Activated CD4-positive, alpha-beta T cell treated with anti-CD3 and anti-CD28 coated beads, Interleukin-2, amount 50 U/mL, for 24 hours (primary cell): ENCODE measurements around the gene TMEM132D.

Experiments
- DNase-seq, 2 donors: peaks; one replicate each; pipeline ENCODE4 v3.0.0-alpha.2; 2020; ENCODE audit warnings: low read depth in 1 of 2, low spot score in 1 of 2

TMEM132D gene

GRCh38 chr12:129269756-129270495 lies 633.9 kb downstream of the TMEM132D start:
- DNase-seq, result no peak

DNA sequence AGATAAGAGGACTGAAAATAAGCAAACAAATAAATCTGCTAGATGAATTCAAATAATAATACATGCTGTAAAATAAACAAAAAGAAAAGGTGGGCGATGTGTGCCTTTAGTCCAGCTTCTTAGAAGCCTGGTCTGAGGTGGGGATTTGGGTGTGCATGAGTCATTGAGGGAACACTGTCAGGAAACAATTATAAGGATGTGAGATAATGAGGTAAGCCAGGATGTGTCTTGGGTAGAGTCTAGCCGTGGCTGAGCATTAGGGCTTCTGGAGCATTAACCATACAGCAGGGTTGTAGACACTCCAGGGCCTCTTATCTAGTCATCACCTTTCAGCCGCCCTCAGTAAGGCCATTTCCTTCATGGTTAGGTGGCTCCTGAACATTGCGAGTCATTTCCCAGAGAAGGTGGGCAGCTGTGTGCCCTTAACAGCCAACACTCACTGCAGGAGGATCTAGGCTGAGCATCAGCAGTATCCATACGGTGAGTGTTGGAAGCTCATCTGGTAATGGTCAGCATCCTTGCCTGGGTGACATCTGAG lies 645.0 kb downstream of the TMEM132D start:
- DNase-seq, result no peak

DNA sequence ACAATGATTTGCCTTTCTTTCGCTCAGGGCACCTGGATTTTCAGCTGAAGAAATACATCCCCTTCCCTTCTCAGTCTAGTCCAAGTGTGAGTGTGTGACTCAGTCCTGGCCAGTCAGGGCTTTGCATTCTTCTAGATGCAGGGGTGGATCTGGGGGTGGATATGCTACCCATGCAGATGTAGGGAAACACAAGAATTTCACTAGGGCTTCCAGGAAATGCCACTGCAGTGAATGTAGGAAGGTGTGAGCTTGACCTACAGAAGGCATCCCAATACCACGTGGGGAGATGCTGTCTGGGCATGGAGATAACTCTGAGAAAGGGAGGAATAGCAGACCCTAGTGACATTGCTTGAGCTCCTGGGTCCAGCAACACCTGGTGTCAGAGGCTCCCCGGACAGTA lies 646.3 kb downstream of the TMEM132D start:
- no peak for DNase-seq

DNA sequence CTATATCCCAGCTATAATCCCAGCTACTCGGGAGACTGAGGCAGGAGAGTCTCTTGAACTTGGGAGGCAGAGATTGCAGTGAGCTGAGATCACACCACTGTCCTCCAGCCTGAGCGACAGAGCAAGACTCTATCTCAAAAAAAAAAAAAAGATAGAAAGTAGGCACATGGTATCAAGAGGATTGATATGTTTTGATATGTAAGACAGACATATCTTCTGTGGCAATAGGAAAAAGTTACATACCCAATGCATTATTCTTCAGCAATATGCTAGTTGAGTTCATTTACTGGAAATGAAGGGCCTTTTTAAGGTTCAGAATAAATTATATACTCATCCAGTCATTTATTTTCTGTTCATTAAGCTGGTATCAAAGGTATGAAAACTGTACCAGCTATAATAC lies 657.2 kb downstream of the TMEM132D start:
- DNase-seq, result no peak

DNA sequence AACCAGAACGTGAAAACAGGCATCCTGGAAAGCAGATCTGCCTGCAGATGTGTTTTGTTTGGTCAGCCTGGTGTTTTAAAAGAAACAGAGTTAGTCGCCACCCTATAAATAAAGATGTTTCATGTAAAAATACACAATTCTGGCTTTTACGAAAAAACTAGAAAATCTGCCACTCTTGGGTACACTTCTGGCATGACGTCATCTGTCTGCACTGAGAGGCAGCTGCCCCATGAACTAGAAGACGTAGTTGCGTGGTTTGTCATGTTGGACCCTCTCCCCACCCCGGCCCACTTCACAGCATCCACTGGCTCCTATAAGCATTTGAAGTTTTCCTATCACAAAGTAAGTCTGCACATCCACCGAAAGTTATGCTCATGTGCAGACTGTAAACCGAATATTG lies 658.1 kb downstream of the TMEM132D start:
- no peak for DNase-seq

GRCh38 chr12:129241852-129242251 lies 662.0 kb downstream of the TMEM132D start:
- no peak for DNase-seq

GRCh38 chr12:129237881-129238280 lies 665.9 kb downstream of the TMEM132D start:
- no peak for DNase-seq

- DNase-seq, result no peak
Observed at GRCh38 chr12:129234209-129234608, 669.6 kb downstream of the TMEM132D start.

DNA sequence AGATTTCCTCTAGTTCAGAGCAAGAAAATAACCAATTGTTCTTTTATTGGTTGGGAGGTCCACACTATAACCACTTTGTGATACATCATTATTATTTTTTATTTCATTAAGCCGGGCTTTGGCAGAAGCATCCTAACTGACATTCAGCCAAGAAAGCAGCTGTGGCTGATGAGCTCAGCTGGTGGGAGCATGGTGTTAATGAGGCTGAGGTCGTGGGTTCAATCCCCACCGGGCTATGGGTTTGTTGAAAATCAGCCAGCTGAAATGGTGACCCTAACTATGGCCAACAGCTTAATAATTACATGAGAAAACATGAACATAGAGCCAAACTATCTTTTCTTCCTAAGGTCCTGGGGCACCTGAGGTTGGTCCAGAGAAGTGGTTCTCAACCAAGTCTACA lies 672.3 kb downstream of the TMEM132D start:
- no peak for DNase-seq

DNA sequence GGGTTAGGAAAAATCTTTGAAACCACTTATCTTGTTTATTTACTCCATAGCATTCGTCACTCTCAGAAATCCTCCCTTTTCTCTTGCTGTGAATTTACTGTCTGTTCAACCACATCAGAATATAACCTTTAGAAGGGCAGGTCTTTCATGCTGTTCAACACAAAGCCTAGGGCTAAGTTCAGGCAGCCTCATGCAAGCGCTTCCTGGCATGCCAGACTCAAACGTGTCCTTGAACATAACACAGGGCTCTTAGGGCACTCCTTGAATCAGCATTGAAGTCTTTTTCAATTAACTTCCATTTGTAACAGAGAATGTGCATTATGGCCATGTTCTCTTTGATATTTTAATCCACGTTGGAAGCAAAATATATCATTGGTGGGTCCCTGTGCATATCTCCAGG lies 672.8 kb downstream of the TMEM132D start:
- DNase-seq, result no peak

- no peak for DNase-seq
Observed at GRCh38 chr12:129226851-129227250, 677.0 kb downstream of the TMEM132D start.

DNA sequence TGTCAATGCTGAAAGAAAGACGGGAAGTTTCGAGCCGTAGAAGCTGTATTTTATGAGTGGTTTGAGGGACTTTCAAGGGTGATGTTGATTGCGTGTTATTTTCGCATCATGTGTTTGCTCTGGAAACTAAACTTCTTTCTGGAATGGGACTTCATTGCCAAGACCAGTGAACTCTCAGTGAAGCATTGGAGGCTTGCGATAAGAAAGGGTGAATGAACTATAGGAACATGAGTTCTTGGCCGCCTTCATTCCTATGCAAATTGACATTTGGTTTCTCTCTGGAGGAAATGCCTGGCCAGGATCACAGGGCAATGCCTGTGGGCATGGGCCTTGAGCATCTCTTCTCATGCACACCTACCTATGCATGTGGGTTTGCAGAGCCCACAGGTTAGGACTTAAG lies 677.8 kb downstream of the TMEM132D start:
- no peak for DNase-seq

GRCh38 chr12:129215556-129215955 lies 688.3 kb downstream of the TMEM132D start:
- no peak for DNase-seq

- DNase-seq, result no peak
Observed at GRCh38 chr12:129213551-129213950, 690.3 kb downstream of the TMEM132D start.

DNA sequence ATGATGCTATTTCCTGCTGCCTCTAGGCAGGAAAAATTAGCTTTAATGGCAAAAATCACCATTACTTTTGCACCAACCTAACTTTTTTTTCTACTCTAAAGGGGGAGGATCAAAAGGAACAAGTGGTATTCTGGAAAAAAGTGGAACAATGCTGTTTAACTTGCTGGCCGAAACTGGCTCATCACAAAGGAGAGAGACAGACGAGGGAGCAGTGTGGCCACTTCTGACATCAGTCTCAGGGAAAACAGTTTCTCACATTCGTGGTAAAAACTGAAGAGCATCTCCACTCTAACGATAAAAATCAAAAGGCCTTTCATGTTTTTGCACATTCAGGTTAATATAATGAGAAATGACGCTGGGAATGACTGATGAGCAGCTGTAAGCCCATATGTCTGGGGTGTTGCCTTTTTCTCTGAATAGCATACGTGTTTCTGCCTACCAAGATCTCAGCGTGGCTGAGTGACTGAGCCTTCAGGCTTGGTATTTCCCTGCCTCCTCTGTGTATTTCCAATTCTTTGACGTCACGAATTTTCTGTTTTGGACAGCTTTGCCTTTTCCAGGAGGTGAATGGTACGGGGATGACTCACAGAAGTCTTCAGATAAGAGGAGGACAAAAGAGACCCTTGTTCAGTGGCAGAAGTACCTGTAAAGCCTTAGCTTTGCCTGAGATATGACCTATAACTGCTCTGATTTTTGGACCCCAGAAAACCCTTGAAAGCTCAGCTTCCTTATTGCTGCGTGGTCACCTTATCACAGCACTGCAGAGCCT lies 691.8 kb downstream of the TMEM132D start:
- DNase-seq, result no peak

DNA sequence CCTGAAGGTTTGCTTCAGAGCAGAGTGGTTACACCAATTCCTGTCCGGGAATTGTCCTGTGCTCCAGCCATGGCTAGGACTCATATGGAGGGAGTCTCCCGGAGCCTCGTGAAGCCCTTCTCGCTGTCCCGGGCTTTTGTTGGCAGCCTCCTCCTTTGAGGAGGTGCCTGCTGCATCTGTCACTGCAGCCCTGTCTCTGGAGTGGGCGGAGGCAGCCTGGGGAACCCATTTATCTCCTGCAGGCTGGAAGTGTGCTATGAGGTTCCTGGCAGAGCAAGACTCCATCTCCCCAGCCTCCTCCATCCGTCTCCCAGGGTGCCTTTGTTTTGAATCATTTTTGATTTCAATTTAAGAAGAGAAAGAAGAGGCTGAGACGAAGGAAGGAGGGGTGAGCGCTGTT lies 695.3 kb downstream of the TMEM132D start:
- DNase-seq, result no peak

DNA sequence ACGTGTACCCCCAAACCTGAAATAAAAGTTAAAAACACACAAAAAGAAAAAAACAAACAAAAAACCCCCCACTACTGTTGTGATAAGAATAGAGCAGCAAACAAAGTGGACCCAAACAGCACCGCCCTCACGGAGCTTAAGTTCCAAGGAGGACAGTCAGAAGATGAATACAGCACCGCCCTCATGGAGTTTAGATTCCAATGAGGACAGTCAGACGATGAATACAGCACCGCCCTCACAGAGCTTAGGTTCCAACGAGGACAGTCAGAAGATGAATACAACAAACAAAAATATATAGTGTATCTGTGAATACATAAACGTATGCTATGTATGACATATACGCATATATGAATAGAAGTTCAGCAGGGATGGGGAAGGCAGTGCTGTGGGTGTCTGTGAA lies 696.7 kb downstream of the TMEM132D start:
- DNase-seq, result no peak

- DNase-seq, result no peak
Observed at GRCh38 chr12:129203456-129203855, 700.4 kb downstream of the TMEM132D start.

DNA sequence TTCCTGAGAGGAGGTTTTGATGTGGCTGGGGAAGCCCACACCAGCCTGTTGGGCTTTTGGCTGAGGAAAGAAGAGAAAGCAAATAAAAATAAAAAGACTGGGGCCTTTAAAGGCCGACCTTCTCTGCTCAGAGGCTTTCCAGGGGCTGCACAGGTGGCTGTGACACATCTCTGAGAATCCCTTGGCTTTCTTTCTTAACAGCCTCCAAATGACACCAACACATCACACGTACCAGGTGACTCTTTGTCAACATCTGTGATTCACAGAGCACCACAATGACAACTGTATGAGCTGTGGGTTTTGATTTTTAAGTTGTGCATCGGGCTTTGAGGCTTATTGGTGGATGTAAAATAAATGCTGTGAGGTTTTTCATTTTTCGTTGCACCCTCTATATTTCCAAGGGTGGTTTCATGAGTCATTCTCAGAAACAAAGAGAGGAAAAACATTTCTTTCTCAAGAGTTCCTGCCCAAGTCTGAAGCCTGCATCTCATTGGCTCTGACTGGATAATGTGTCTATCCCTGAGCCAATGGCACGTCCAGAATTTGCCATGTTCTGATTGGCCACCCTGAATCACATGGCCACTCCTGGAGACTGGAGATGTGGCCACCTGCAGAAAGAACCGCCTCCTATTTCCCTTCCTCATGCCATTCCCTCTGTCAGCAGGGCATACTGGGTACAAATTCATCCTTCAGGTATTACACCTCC lies 701.6 kb downstream of the TMEM132D start:
- no peak for DNase-seq

- DNase-seq, result no peak
Observed at GRCh38 chr12:129201029-129201428, 702.8 kb downstream of the TMEM132D start.

DNA sequence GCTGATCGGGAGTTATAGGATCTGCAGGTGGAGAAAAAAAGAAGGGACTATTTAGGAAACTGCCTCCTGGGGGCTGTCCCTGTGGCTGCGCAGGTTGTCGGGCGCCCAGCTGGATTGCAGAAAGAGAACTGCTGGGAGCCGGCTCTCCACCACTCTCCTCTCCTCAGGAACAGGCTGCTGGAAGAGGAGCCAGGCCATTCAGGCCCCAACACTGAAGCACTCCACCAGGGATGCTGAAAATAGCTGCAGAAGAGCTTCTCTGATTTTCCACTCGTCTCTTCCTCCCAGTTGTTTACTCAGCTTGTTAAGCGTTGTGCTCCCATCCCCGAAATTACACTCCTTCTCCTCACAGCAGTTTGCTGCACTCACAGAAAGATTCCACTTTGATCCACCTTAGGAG lies 703.2 kb downstream of the TMEM132D start:
- no peak for DNase-seq

GRCh38 chr12:129196927-129197326 lies 706.9 kb downstream of the TMEM132D start:
- DNase-seq, result no peak
